ENCODE data around the gene PPP2R1A.
"Not testable (repeated sequence)": the region's sequence is repeated elsewhere in the genome, so short reads cannot be mapped to it uniquely, and the experiment has no call there.

The PPP2R1A gene

GRCh38 chr19:52200755-52201391 is 11.0 kb downstream of the PPP2R1A start:
- DNase-seq (ENCODE audit: low read depth) = not testable (repeated sequence)

DNA sequence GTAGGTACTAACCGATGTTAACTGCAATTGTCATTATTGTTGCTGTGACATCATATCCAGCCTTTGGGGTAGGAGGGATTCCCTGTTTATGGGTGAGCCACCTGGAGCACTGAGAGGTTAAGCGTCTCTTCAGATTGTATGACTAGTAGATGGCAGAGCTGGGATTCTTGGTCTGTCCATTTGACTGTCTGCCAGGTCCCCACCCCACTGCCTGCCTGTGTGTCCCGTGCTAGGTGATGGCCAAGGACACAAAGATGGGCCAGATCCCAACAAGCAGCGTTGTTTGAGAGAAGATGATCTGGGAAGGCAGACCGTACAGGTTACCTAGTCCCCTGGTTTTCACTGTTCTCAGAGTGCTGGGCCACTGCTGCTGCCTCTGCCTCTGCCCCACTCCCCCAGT is 16.6 kb downstream of the PPP2R1A start:
- DNase-seq (ENCODE audit: low read depth) = no peak

DNA sequence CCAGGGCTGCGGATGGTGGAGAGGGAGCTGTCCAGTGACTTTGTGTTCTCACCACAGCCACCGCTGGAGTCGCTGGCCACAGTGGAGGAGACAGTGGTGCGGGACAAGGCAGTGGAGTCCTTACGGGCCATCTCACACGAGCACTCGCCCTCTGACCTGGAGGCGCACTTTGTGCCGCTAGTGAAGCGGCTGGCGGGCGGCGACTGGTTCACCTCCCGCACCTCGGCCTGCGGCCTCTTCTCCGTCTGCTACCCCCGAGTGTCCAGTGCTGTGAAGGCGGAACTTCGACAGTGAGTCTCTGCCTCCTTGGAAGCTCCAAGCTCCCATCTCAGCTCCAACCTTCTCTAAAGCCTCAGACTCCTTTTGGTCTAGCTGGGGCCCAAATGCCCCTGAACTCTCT is 21.4 kb downstream of the PPP2R1A start:
- DNase-seq (ENCODE audit: low read depth) = no peak

- no peak for DNase-seq (ENCODE audit: low read depth)
These were observed 22.2 kb downstream of the PPP2R1A start for GRCh38 chr19:52211926-52212571.

DNA sequence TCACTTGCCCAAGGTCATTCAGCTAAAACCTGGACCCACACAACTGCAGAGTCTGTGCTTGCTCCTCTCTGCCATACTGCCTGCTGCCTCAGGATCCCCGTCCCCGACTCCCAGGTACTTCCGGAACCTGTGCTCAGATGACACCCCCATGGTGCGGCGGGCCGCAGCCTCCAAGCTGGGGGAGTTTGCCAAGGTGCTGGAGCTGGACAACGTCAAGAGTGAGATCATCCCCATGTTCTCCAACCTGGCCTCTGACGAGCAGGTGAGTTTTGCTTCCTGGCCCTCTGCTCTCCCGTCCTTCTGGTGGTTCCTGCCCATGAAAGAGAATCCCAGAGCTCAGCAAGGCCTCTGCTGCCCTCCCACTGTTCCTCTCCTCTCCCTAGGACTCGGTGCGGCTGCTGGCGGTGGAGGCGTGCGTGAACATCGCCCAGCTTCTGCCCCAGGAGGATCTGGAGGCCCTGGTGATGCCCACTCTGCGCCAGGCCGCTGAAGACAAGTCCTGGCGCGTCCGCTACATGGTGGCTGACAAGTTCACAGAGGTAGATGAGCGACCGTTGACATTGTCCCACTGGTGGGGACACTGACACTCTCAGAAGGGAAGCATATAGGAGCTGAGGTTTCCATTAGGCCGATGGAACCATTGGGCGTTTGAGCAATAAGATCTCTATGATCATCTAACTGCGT is 22.9 kb downstream of the PPP2R1A start:
- no peak for DNase-seq (ENCODE audit: low read depth)

DNA sequence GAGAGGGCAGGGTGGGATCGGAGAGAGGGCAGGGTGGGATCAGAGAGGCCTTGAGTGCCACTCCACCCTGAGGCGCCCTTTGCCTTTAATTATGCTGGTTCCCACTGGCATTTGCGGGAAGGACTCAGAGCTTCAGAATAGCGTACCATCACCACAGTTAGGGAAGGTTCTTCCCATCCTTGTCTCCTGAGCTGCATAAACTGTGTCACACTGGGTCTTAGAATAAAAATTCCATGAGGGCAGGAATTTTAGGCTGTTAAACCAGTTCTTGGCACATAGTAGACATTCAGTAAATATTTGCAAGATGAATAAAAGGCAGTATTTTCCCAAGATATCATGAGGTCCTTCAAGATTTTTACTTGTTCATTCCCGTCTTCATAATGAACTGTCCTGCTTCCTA is 24.4 kb downstream of the PPP2R1A start:
- no peak for DNase-seq (ENCODE audit: low read depth)

GRCh38 chr19:52216401-52216800 is 26.5 kb downstream of the PPP2R1A start:
- DNase-seq (ENCODE audit: low read depth) = no peak

- DNase-seq (ENCODE audit: low read depth) = no peak
These were observed 27.7 kb downstream of the PPP2R1A start for GRCh38 chr19:52217576-52217975.

GRCh38 chr19:52219611-52220010 is 29.8 kb downstream of the PPP2R1A start:
- no peak for DNase-seq (ENCODE audit: low read depth)

DNA sequence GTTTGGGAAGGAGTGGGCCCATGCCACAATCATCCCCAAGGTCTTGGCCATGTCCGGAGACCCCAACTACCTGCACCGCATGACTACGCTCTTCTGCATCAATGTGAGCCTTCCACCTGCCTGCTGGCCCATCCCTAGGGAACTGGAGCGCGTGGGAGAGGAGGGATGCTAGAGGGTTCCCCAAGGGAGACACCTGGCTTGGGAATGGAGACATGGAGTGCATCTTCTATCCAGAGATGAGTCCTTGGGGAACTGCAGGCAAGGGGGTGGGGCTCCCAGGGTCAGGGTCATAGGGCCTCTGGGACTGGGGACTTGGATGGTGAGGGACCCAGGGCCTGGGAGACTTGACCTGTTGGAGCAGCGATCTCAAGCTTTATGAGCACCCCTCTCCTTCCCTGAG is 31.2 kb downstream of the PPP2R1A start:
- DNase-seq (ENCODE audit: low read depth) = no peak

GRCh38 chr19:52221831-52222375 is 32.1 kb downstream of the PPP2R1A start:
- DNase-seq (ENCODE audit: low read depth) = no peak

DNA sequence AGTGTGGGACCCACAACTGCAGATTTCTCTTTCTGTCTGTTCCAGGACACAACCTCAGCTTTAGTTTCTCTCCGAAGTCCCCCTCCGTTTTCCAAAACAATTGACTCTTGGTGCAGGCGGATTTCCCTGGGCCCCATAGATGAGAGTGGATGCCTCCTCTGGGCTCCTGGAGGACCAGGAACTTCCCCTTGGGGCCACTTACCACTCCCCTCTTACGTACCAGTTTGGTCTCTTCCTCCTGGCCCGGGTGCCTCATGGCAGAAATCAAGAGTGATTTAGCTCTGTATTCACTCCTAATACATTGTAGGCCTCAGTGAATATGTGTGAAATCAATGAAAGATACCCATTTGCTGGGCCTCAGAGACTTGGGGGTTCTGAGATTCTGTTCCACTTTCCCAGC is 34.4 kb downstream of the PPP2R1A start:
- DNase-seq (ENCODE audit: low read depth) = no peak

DNA sequence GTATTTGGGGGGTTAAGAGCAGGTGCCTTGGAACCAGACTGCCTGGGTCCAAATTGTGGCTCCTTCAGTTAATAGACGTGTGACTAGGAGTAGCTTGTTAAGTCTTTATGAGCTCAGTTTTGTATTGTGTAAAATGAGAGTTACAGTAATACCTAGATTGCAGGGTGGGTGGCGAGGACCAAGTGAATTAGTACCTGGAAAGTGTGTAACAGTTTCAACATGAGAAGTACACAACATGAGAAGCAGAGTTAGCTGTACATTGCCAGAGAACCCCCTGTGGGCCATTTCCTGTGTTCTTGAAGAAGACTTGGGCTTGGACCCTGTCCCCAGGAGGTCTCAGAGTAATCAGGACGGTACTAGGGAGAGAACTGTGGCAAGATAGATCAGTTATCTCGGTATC is 36.8 kb downstream of the PPP2R1A start:
- no peak for DNase-seq (ENCODE audit: low read depth)

DNA sequence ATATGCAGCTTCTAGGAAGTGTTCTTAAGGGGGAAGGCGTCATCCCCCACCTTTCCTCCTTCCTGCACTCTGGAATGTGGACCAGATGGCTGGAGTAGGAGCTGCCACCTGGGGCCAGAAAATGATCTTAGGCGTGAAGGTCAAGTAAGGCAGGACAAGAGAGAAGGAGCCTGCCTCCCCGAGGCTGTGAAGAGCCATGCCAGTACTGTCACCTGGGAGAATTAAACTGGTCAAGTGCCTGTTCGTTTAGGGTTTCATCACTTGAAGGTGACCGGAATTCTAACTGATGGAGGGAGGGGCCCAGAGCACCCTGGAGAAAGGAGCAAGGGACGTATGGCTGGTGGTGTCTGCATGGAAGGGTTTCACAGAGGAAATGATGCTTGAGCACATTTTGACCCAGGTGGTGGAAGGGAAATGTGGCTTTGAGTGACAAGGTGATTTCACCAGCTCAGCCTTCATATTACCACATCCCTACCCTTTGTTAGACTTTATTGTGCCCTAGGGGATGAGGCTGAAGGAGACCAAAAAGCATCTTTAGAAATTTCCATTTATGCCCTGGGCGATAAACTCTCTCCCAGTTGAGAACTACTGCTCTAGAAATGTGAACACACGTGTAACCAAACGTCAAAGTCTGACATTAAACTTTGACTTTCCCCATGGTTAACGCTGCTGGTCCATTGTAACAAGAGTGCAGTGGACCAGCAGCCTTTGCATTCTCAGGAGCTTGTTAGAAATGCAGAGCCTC is 37.5 kb downstream of the PPP2R1A start:
- DNase-seq (ENCODE audit: low read depth) = no peak

DNA sequence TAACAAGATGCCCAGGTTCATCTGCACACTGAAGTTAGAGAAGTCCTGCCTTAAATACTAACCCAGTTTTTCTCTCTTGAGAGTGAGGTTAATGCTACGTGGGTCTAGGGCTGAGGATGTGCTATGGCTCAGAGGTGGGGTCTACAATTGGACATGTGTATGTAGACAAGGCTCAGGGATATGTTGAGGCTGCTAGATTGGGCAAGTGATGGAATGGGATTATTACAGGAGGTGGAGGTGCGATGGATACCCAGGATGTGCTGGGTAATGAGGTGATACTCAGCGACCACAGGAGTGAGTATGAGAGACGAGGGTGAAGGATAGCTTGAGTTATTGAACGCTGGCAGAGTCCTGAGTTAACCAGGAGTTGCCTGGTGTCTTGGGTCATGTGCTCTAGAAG is 38.1 kb downstream of the PPP2R1A start:
- no peak for DNase-seq (ENCODE audit: low read depth)

DNA sequence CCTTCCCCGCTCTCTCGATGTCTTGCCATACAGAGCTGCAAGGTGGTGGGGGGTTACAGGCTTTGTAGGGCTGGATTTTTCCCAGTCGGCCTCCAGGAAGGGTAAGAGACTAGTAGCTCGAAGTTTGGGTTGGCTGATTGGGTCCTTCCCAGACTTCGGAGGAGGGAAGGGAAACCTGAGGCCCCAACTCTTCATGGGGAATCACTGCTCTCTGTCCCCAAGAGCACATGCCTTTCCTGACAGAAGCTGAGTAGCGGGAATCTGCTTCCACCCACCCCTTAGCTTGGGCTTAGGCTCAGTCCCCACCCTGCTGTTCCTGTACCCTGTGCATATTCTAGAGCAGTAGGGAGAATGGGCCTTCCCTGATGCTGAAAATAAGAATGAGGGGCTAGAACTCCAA is 39.7 kb downstream of the PPP2R1A start:
- no peak for DNase-seq (ENCODE audit: low read depth)

- DNase-seq (ENCODE audit: low read depth) = no peak
These were observed 40.8 kb downstream of the PPP2R1A start for GRCh38 chr19:52230685-52231084.

DNA sequence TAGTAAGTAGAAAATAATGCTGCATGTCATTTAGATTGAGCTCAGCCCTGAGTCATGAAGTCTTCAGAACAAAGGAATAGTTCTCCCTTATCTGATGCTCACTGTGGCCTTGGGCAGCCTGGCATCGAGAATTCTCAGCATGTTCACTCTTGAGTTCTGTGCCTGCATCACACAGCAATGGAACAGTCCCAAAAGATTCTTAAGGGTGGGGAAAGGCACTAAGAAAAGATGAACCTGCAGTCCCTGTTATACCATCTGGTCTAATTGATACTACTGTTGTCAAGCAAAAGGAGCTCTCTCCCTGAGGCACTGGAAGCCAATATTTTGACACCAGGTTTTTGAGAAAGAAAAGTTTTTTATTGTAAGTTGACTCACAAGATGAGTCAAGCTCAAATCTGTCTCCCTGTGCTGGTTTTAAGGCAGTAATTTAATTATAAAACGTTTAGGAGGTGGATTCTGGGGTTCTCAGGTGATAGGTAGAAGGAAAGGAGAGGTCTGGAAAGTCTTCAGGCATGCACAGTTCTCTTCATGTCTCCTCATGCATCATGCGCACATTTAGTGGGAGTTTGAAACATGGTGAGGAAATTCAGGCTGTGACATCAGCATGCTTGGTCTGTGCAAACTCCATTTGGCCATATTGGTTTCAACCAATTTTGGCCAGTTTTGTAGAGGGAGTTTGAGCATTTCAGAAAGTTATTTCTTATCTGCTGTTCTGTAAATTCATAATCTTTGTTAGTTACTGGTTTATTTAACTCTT is 41.5 kb downstream of the PPP2R1A start:
- no peak for DNase-seq (ENCODE audit: low read depth)

DNA sequence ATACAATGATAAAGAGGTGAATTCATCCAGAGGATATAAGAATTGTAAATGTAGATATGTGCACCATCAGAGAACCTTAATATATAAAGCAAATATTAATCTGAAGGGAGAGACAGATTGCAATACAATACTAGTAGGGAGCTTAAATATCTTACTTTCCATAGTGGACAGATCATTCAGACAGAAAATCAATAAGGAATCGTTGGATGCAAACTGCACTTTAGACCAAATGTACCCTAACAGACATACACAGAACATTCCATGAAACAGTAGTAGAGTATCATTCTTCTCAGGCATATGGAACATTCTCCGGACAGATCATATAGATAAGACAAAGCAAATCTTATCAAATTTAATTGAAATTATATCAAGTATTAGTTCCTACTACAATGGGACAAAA is 44.6 kb downstream of the PPP2R1A start:
- DNase-seq (ENCODE audit: low read depth) = no peak

GRCh38 chr19:52237197-52237596 is 47.3 kb downstream of the PPP2R1A start:
- DNase-seq (ENCODE audit: low read depth) = no peak

DNA sequence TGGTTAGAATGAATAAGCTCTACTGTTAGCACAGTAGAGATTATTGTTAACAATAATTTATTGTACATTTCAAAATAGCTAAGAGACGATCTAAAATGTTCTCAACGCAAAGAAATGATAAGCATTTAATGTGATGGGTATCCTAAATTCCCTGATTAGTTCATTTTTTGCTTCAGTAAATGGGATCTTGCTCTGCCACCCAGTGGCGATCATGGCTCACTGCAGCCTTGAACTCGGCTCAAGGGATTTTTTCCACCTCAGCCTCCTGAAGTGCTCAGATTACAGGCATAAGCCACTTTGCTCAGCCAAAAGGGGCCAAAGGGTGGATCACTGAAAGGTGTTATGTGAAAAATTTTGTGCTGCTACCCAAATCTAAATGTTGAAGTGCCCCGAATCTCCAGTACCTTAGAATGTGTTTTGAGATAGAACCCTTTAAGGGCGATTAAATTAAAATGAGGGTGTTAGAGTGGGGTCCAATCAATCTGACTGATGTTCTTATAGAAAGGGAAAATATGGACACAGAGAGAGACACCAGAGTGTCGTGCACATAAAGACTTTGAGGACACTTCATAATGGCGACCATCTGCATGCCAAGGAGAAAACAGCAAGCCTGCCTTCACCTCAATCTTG is 48.0 kb downstream of the PPP2R1A start:
- peak; percentile 58 for DNase-seq (ENCODE audit: low read depth)
